Vagina (tissue), 2 donors: ENCODE measurements around the gene ITPR1. TPM values are rescaled to one million over a fixed set of nuclear protein-coding genes. Genes with fewer than 3 reads are reported as not detected.
A peak's percentile ranks its signal among the peaks of the same experiment; 100 is the strongest.

Experiments
- DNase-seq, 2 donors: peaks; one replicate each; pipeline ENCODE4 v3.0.0-alpha.2; 2017; ENCODE audit errors: extremely low spot score in 2 of 2
- H3K27ac ChIP-seq: fragments of 200-600 bp; sonication (generic); one replicate; pipeline ENCODE4 v1.5.1; 2019
- H3K27me3 ChIP-seq: fragments of 200-600 bp; sonication (generic); one replicate; pipeline ENCODE4 v1.5.1; 2019
- H3K36me3 ChIP-seq, 2 donors: fragments of 200-600 bp; sonication (generic); one replicate each; pipeline ENCODE4 v1.5.1; 2017 to 2019
- H3K4me1 ChIP-seq: fragments of 200-600 bp; sonication (generic); one replicate; pipeline ENCODE4 v1.5.1; 2019
- H3K4me3 ChIP-seq, 2 donors: fragments of 200-600 bp; sonication (generic); 1 replicate in 1 of 2; 2 replicates in 1 of 2; pipeline ENCODE4 v1.5.1; 2016 to 2019
- H3K9me3 ChIP-seq: fragments of 200-600 bp; sonication (generic); one replicate; pipeline ENCODE4 v1.5.1; 2019
- CTCF ChIP-seq, 3 experiments: fragments of 450-650 bp in 2 of 3; fragments of 200-600 bp in 1 of 3; sonication (generic) in 1 of 3; IDR thresholded peaks; one replicate each; pipeline ENCODE4 v1.5.1; 2017 to 2019; ENCODE audit warnings: antibody characterized with exemption in 3 of 3, mild to moderate bottlenecking in 2 of 3, moderate library complexity in 2 of 3
- POLR2A ChIP-seq, 2 donors: fragments of 450-650 bp; IDR thresholded peaks; one replicate each; pipeline ENCODE4 v1.6.1; 2017; ENCODE audit warnings: antibody characterized with exemption in 2 of 2, mild to moderate bottlenecking in 2 of 2, moderate library complexity in 2 of 2
- POLR2AphosphoS5 ChIP-seq, 2 donors: sonication (generic); formaldehyde crosslinking; IDR thresholded peaks; one replicate each; pipeline ENCODE4 v1.9.0; 2017; ENCODE audit warnings: antibody characterized with exemption in 2 of 2, mild to moderate bottlenecking in 2 of 2, low read depth in 1 of 2; ENCODE audit not compliant: insufficient read depth in 1 of 2
- intact Hi-C: fragments of 100-400 bp; cut with DNase I; formaldehyde crosslinking; loops from one replicate; pipeline ENCODE4 v1.15.1; 2023
- total RNA-seq: library from RNA; depleted of rRNA; stranded (reverse); fragments of >200 nt; gene quantifications from one replicate; pipeline ENCODE4 v1.2.3, GENCODE V29; 2016

Gene ITPR1
- total RNA-seq, 1 donor from 2014 or later: 108 TPM

- H3K36me3 ChIP-seq: no peaks in the 10 kb centered on the region
- H3K9me3 ChIP-seq: no peaks in the 10 kb centered on the region
- H3K27me3 ChIP-seq: no peaks in the 10 kb centered on the region
- H3K4me1 ChIP-seq: peaks cover 32% of the 10 kb centered on the region
- peak overlapping the region; percentile 59 to 94 for H3K4me3 ChIP-seq
- intact Hi-C loops: loop anchor here (5.0 to 10.0 kb wide), 2 partner anchors 87 to 140 kb away; no protein-coding TSS in a partner anchor
- no peak for DNase-seq
- TF ChIP-seq POLR2A (IDR thresholded peaks at IDR 0.05) (no peak), CTCF (IDR thresholded peaks at IDR 0.05) (no peak), POLR2AphosphoS5 (IDR thresholded peaks at IDR 0.05; ENCODE audit: insufficient read depth in 1 of 2, low read depth in 1 of 2) (no peak)
- H3K27ac ChIP-seq: peak overlapping the region; percentile 77
Measured at GRCh38 chr3:4494895-4495264, 1.7 kb downstream of the ITPR1 start.

GRCh38 chr3:4495294-4496086, 2.3 kb downstream of the ITPR1 start:
- H3K9me3 ChIP-seq: no peaks in the 10 kb centered on the region
- H3K27ac ChIP-seq: peak overlapping the region; percentile 77
- intact Hi-C loops: loop anchor here (10.0 kb wide), 1 partner anchor 141 kb away; no protein-coding TSS in a partner anchor
- H3K36me3 ChIP-seq: no peaks in the 10 kb centered on the region
- H3K4me1 ChIP-seq: peaks cover 32% of the 10 kb centered on the region
- TF ChIP-seq CTCF (IDR thresholded peaks at IDR 0.05) (no peak), POLR2A (IDR thresholded peaks at IDR 0.05) (no peak), POLR2AphosphoS5 (IDR thresholded peaks at IDR 0.05; ENCODE audit: insufficient read depth in 1 of 2, low read depth in 1 of 2) (no peak)
- no peaks in the 10 kb centered on the region for H3K27me3 ChIP-seq
- no peak for DNase-seq
- H3K4me3 ChIP-seq: peak overlapping the region; percentile 59 to 94

- H3K27me3 ChIP-seq: no peaks in the 10 kb centered on the region
- H3K27ac ChIP-seq: no peak overlapping the region
- intact Hi-C loops: loop anchor here (10.0 kb wide), 1 partner anchor 141 kb away; no protein-coding TSS in a partner anchor
- no peaks in the 10 kb centered on the region for H3K36me3 ChIP-seq
- no peaks in the 10 kb centered on the region for H3K9me3 ChIP-seq
- DNase-seq: no peak
- no peak overlapping the region for H3K4me3 ChIP-seq
- H3K4me1 ChIP-seq: peaks cover 32% of the 10 kb centered on the region
- TF ChIP-seq POLR2AphosphoS5 (IDR thresholded peaks at IDR 0.05; ENCODE audit: insufficient read depth in 1 of 2, low read depth in 1 of 2) (no peak), POLR2A (IDR thresholded peaks at IDR 0.05) (no peak), CTCF (IDR thresholded peaks at IDR 0.05) (no peak)
Measured at GRCh38 chr3:4496087-4496452, 2.9 kb downstream of the ITPR1 start.

- Histone ChIP-seq H3K27ac (no peak overlapping the region), H3K4me3 (no peak overlapping the region), H3K36me3 (no peaks in the 10 kb centered on the region), H3K9me3 (no peaks in the 10 kb centered on the region), H3K4me1 (peaks cover 22% of the 10 kb centered on the region), H3K27me3 (no peaks in the 10 kb centered on the region)
- intact Hi-C loops: loop anchor here (10.0 kb wide), 1 partner anchor 142 kb away; no protein-coding TSS in a partner anchor
- no peak for DNase-seq
- TF ChIP-seq POLR2AphosphoS5 (IDR thresholded peaks at IDR 0.05; ENCODE audit: insufficient read depth in 1 of 2, low read depth in 1 of 2) (no peak), POLR2A (IDR thresholded peaks at IDR 0.05) (no peak), CTCF (IDR thresholded peaks at IDR 0.05) (no peak)
Measured at GRCh38 chr3:4497005-4497692, 4.0 kb downstream of the ITPR1 start.
